Astrocyte of the spinal cord (primary cell): ENCODE measurements around the gene CIAO3.

Experiments used
- DNase-seq: peaks from one replicate; pipeline ENCODE4 v3.0.0; 2011; ENCODE audit warnings: low read depth, low spot score
- H3K4me3 ChIP-seq: 2 replicates; pipeline ENCODE4 v1.5.1; 2011; ENCODE audit warnings: low read depth, mild to moderate bottlenecking, low read length, moderate library complexity
- in situ Hi-C: cut with HindIII; loops from 2 replicates; pipeline ENCODE4 v1.10.0; 2017; ENCODE audit warnings: low sequenced_read_pairs
- TF ChIP-seq, protein P1 (sequence below): IDR thresholded peaks from 2 replicates; pipeline ENCODE4 v1.5.1; 2012; ENCODE audit warnings: low read depth, mild to moderate bottlenecking, low read length, inconsistent platforms

Gene CIAO3

DNA sequence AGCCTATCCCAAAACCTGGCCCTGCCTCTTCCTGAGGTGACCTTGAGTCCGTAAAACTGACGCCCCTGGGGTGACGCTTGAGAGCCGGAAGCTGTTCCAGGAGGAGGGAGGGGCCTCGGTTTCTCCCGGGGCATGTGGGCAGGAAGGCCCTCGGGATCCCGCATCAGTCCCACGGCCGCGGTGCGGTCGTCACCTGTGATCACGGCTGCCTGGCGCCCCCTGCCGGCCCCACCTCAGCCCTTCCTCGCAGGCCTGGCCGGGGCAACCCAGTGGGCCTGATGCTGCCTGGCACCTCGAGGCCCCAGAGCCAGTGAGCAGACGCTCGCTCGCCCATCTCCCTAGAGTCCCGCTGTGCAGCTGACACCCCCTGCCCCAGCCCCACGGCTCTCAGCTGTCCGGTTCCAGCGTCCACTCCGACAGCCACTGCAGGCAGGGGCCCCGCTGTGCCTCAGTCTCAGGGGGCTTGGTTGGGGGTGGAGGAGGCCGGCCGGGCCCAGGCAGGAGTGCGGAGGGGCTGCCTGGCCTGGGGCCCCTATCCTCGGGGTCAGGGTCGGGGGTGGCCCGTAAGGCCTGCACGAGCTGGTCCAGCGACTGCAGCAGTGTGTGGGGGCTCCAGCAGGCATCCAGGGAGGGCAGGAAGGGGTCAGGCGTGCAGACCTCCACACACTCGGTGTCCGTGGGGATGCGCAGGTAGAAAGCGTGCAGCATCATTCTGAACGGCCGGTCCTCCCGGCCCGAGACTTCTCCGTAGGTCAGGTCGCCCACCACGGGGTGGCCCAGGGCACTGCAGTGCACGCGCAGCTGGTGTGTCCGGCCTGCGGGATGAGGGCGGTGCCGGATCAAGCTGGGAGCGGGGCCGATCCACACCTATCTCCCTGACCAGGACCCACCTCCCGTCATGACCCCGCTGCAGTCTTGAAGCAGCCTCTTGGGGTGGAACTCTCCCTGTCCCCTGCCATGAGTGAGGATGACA, 45.1 kb upstream of the CIAO3 start:
- TF ChIP-seq, protein P1, sequence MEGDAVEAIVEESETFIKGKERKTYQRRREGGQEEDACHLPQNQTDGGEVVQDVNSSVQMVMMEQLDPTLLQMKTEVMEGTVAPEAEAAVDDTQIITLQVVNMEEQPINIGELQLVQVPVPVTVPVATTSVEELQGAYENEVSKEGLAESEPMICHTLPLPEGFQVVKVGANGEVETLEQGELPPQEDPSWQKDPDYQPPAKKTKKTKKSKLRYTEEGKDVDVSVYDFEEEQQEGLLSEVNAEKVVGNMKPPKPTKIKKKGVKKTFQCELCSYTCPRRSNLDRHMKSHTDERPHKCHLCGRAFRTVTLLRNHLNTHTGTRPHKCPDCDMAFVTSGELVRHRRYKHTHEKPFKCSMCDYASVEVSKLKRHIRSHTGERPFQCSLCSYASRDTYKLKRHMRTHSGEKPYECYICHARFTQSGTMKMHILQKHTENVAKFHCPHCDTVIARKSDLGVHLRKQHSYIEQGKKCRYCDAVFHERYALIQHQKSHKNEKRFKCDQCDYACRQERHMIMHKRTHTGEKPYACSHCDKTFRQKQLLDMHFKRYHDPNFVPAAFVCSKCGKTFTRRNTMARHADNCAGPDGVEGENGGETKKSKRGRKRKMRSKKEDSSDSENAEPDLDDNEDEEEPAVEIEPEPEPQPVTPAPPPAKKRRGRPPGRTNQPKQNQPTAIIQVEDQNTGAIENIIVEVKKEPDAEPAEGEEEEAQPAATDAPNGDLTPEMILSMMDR: peak; percentile 78
- in situ Hi-C loops: no loop called here
- DNase-seq: peak; percentile 32
- no peak overlapping the region for H3K4me3 ChIP-seq

DNA sequence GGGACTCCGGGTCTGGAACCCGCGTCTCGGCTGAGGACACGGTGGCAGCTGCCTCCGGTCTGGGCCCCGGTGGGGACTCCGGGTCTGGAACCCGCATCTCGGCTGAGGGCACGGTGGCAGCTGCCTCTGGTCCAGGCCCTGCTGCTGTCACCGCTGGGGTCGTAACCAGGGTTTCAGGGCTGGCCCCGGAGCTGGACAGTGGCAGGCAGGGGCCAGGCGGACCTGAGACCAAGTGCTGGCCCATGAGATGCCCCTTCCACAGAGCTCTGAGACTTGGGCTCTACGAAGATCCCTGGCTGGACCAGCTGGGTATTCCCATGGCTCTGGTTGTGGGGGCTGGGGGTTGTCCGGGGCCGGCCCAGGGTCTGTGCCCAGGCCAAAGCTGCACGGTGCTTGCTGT, 43.6 kb upstream of the CIAO3 start:
- no peak overlapping the region for H3K4me3 ChIP-seq
- TF ChIP-seq, protein P1: no peak
- no peak for DNase-seq
- in situ Hi-C loops: no loop called here

DNA sequence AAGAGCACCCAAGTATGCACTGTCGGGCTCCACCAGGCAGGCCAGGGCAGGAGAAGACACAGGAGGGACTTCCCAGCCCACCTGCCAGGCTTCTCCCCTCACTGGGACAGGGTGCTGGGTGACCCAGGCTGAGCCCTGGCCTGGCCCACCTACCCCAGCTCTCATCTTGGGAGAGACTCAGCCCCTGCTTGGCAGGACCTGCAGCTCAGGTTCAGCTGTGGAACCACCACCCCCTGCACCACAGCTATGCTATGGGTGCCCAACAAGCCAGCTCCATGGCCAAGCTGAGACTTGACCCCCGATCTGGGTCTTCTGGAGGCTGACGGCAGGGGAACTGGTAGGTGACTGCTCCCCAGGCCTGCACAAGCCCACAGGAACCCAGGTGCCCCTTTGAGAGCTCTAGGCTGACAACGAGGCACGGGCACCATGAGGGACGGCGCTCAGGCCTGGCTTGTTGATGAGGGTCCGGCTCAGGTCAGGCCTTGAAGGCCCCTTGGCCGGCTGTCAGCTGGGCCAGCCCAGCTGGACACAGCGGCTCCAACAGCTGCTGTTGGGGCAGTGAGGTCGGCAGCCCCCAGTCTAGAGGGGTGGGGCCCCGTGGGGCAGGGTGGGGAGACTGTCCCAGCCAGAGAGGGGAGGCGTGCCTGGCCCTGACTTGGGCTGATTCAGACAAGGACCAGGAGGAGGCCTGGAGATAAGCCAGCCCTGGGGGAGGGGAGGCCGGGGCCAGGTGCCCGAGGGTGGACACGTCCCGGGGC, 42.8 kb upstream of the CIAO3 start:
- H3K4me3 ChIP-seq: no peak overlapping the region
- DNase-seq: no peak
- in situ Hi-C loops: no loop called here
- TF ChIP-seq, protein P1: no peak

DNA sequence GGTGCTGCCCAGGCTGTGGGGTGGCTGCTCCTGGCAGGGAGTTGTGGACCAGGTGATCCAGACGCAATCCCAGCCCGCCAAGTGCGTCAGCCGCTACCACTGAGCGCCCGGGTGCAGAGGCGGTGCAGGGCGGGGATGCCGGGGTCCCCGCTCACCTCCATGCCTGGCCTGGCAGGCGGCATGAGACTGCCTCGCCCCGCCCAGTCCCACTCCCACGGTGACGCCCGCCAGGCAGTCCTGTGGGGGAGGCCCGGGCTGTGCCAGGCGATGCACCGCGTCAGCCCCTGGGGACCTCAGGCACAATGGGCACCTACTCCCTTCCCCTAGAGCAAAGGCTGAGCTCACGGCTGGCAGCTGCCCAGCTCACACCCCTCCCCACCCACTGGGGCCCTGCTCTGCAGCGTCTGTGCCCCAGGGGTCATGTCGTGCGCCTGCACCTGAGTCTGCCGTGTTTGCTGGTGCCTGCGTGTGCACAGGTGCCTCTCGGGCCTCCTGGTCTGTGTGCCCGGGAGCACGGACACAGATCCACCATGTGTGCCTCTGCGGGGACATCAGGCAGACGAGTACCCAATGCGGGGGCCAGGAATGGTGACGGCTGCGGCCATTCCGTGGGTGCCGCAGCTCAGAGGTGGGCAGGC, 42.1 kb upstream of the CIAO3 start:
- DNase-seq: no peak
- no peak overlapping the region for H3K4me3 ChIP-seq
- in situ Hi-C loops: no loop called here
- TF ChIP-seq, protein P1: no peak

DNA sequence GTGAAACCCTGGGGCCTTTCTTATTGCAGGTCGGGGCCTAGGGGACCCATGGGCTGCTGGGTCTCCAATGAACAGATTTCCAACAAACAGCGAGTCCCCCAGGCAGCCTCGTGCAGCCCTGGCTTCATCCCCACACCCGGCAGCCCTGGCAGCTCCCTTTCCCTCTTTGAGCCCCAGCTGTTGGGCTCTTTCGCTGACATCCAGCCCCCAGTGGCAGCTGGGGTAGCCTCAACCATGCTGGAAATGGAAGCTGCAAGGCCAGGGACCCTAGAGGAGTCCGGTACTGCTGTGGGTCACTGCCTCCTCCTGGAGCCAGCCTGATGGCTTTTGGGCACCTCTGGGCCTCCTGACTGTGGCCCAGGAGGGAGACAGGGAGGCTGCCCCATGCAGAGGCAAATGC, 41.5 kb upstream of the CIAO3 start:
- in situ Hi-C loops: no loop called here
- no peak overlapping the region for H3K4me3 ChIP-seq
- DNase-seq: no peak
- TF ChIP-seq, protein P1: no peak

DNA sequence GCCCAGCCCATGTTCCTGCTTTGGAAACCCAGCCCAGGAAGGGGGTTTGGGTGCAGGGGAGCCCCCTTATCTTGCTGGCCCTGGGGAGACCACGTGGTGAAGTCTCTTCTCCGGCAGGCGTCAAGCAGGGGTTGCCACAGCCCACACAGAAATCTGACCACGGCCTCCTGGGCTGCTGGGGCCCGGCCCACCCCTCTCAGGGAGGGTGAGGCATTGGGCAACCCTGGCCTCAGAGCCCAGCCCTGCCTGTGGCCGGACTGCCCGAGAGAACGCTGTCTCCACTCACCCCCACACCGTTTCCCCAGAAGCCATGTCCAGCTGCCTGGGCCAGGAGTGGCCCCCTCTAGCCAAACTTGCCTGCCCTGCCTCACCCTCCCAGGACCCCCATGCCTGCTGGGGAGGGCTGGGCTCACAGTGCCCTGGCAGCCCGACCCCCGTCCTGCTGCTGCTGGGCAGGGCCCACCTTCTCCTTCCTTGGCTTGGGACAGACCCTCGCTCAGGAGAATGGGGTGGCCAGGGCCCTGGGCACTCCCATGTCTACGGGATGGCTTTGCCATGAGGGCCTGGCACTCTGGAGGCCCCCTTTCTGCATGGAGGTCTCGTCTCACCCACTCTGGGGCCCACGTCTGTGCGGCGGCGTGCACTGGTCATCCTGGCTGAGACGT, 40.7 kb upstream of the CIAO3 start:
- H3K4me3 ChIP-seq: no peak overlapping the region

More for the DNA sequence above, 40.7 kb upstream of the CIAO3 start:
- in situ Hi-C loops: no loop called here
- TF ChIP-seq, protein P1: no peak
- no peak for DNase-seq
